Subcutaneous adipose tissue (tissue), 4 donors: Measurements from ENCODE around the gene TEN1. TPM values are rescaled to one million over a fixed set of nuclear protein-coding genes. Genes with fewer than 3 reads are reported as not detected.

Experiments used
- total RNA-seq, 4 donors: library from RNA; depleted of rRNA; stranded (reverse); fragments of >200 nt; gene quantifications; one replicate each; pipeline ENCODE4 v1.1.0, GENCODE V29; 2016
- TF ChIP-seq, protein P1 (sequence below): fragments of 450-650 bp; IDR thresholded peaks from one replicate; pipeline ENCODE4 v1.5.1; 2016; ENCODE audit warnings: low read depth, mild to moderate bottlenecking, control low read depth, antibody characterized with exemption, moderate library complexity

The TEN1 gene
- total RNA-seq, 4 donors from 2014 or later = 4.7 to 29.0 (median 20.8) TPM

GRCh38 chr17:76049239-76049638, 70.2 kb downstream of the TEN1 start:
- TF ChIP-seq, protein P1, sequence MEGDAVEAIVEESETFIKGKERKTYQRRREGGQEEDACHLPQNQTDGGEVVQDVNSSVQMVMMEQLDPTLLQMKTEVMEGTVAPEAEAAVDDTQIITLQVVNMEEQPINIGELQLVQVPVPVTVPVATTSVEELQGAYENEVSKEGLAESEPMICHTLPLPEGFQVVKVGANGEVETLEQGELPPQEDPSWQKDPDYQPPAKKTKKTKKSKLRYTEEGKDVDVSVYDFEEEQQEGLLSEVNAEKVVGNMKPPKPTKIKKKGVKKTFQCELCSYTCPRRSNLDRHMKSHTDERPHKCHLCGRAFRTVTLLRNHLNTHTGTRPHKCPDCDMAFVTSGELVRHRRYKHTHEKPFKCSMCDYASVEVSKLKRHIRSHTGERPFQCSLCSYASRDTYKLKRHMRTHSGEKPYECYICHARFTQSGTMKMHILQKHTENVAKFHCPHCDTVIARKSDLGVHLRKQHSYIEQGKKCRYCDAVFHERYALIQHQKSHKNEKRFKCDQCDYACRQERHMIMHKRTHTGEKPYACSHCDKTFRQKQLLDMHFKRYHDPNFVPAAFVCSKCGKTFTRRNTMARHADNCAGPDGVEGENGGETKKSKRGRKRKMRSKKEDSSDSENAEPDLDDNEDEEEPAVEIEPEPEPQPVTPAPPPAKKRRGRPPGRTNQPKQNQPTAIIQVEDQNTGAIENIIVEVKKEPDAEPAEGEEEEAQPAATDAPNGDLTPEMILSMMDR = no peak

- TF ChIP-seq, protein P1 = no peak
Observed at GRCh38 chr17:76049836-76050537, 70.9 kb downstream of the TEN1 start.

Other genes starting within 250 kb of the TEN1 start
- gene GALK1, start 214.0 kb upstream of the TEN1 start, total RNA-seq = 10 to 100 TPM; 13.2 to 31.3 (median 24.5) TPM
- 10 to 100 TPM; 21.8 to 42.1 (median 29.7) TPM for gene UNK, start 194.4 kb upstream of the TEN1 start, total RNA-seq
- gene UNC13D, start 134.8 kb upstream of the TEN1 start, total RNA-seq = 1 to 10 TPM; 4.7 to 9.7 (median 8.5) TPM
- 10 to 100 TPM; 55.3 to 91.7 (median 65.6) TPM for gene WBP2, start 123.9 kb upstream of the TEN1 start, total RNA-seq
- 10 to 100 TPM; 10.3 to 23.0 (median 20.8) TPM for gene TRIM47, start 100.7 kb upstream of the TEN1 start, total RNA-seq
- 10 to 100 TPM; 14.3 to 33.9 (median 24.7) TPM for gene TRIM65, start 82.3 kb upstream of the TEN1 start, total RNA-seq
- 10 to 100 TPM; 28.4 to 57.9 (median 46.0) TPM for gene MRPL38, start 74.4 kb upstream of the TEN1 start, total RNA-seq
- gene FBF1, start 38.2 kb upstream of the TEN1 start, total RNA-seq = 1 to 10 TPM; 3.1 to 8.8 (median 6.7) TPM
- gene ACOX1, start 74 bp upstream of the TEN1 start, total RNA-seq = 100 to 1,000 TPM in 3 of 4 donors, 10 to 100 TPM in 1; 97.3 to 165 (median 103) TPM
- 10 to 100 TPM in 1 of 4 donors, 1 to 10 TPM in 3; 4.9 to 10.2 (median 5.7) TPM for gene CDK3, start 21.6 kb downstream of the TEN1 start, total RNA-seq
- gene EVPL, start 48.1 kb downstream of the TEN1 start, total RNA-seq = 1 to 10 TPM in 1 of 4 donors, under 1 TPM in 3; 0.19 to 1.3 (median 0.87) TPM
- 10 to 100 TPM; 39.8 to 74.2 (median 48.4) TPM for gene SRP68, start 93.3 kb downstream of the TEN1 start, total RNA-seq
- not detected for gene GALR2, start 95.5 kb downstream of the TEN1 start, total RNA-seq
- not detected for gene ZACN, start 99.9 kb downstream of the TEN1 start, total RNA-seq
- 10 to 100 TPM; 57.7 to 79.1 (median 71.4) TPM for gene EXOC7, start 124.5 kb downstream of the TEN1 start, total RNA-seq
- not detected for gene FOXJ1, start 162.0 kb downstream of the TEN1 start, total RNA-seq